Measurements from ENCODE around the gene ACTL7B. TPM values are rescaled to one million over a fixed set of nuclear protein-coding genes. Genes with fewer than 3 reads are reported as not detected.
"Not testable (repeated sequence)": the region's sequence is repeated elsewhere in the genome, so short reads cannot be mapped to it uniquely, and the experiment has no call there.

Gene ACTL7B
- total RNA-seq, 1 experiment from 2014 or later: not detected

GRCh38 chr9:108839561-108839960 is 16.2 kb downstream of the ACTL7B start:
- POLR2A ChIA-PET; H3K9me3 Mint-ChIP-seq; CTCF ChIA-PET; ATAC-seq; H3K4me3 Mint-ChIP-seq; H3K27me3 Mint-ChIP-seq (ENCODE audit: low read depth); DNase-seq (ENCODE audit: low spot score); H3K36me3 Mint-ChIP-seq; H3K27ac Mint-ChIP-seq: not testable (repeated sequence)
- H3K4me1 Mint-ChIP-seq: peaks cover 15% of the 10 kb centered on the region

- TF ChIP-seq JAZF1 (CRISPR knock-in tag; IDR thresholded peaks at IDR 0.05): no peak
- no peak for TF ChIP-seq SP1 (CRISPR knock-in tag; conservative IDR thresholded peaks at IDR 0.05)
- TF ChIP-seq KAT7 (CRISPR knock-in tag; IDR thresholded peaks at IDR 0.05; ENCODE audit: borderline replicate concordance): no peak
- TF ChIP-seq FOXP1 (CRISPR knock-in tag; IDR thresholded peaks at IDR 0.05; ENCODE audit: borderline replicate concordance): no peak
- DNase-seq (ENCODE audit: low spot score): no peak
- Mint-ChIP-seq H3K27me3 (ENCODE audit: low read depth) (no peaks in the 10 kb centered on the region), H3K27ac (no peak overlapping the region), H3K36me3 (no peaks in the 10 kb centered on the region), H3K4me1 (peaks cover 15% of the 10 kb centered on the region), H3K4me3 (no peak overlapping the region), H3K9me3 (peaks cover 5% of the 10 kb centered on the region)
- ChIA-PET CTCF (no interaction called here), POLR2A (no interaction called here)
- no peak for ATAC-seq
These were observed 17.8 kb downstream of the ACTL7B start for GRCh38 chr9:108838017-108838416.

- CTCF ChIA-PET: interaction anchor here (0.9 to 2.1 kb wide), 2 partner anchors 17 to 117 kb away, joined by 3 to 6 read pairs; no protein-coding TSS in a partner anchor
- TF ChIP-seq GTF2I (CRISPR knock-in tag; conservative IDR thresholded peaks at IDR 0.05): no peak
- TF ChIP-seq ZNF416 (CRISPR knock-in tag; IDR thresholded peaks at IDR 0.05): no peak
- no peak for TF ChIP-seq IRF1 (CRISPR knock-in tag; IDR thresholded peaks at IDR 0.05)
- no peak for TF ChIP-seq ZSCAN18 (CRISPR knock-in tag; IDR thresholded peaks at IDR 0.05)
- no peak for TF ChIP-seq STAT6 (CRISPR knock-in tag; conservative IDR thresholded peaks at IDR 0.05; ENCODE audit: low read depth)
- no peak for TF ChIP-seq GABPB1 (CRISPR knock-in tag; IDR thresholded peaks at IDR 0.05)
- no peak for TF ChIP-seq NR3C1 (CRISPR knock-in tag; conservative IDR thresholded peaks at IDR 0.05; ENCODE audit: low read depth)
- TF ChIP-seq ZNF671 (CRISPR knock-in tag; IDR thresholded peaks at IDR 0.05): no peak
- TF ChIP-seq RELA (CRISPR knock-in tag; IDR thresholded peaks at IDR 0.05; ENCODE audit: borderline replicate concordance): no peak
- no peak for TF ChIP-seq FOXJ3 (CRISPR knock-in tag; IDR thresholded peaks at IDR 0.05; ENCODE audit: borderline replicate concordance)
- TF ChIP-seq FOXK1 (CRISPR knock-in tag; IDR thresholded peaks at IDR 0.05): no peak
- TF ChIP-seq GRHL2 (CRISPR knock-in tag; IDR thresholded peaks at IDR 0.05; ENCODE audit: insufficient replicate concordance, severe bottlenecking): no peak
- no peak for TF ChIP-seq CTCF (IDR thresholded peaks at IDR 0.05)
- no peak for TF ChIP-seq SP1 (CRISPR knock-in tag; conservative IDR thresholded peaks at IDR 0.05)
- no peak for TF ChIP-seq AFF4 (CRISPR knock-in tag; IDR thresholded peaks at IDR 0.05; ENCODE audit: borderline replicate concordance)
- TF ChIP-seq MAX (CRISPR knock-in tag; IDR thresholded peaks at IDR 0.05): no peak
- no peak for TF ChIP-seq KAT7 (CRISPR knock-in tag; IDR thresholded peaks at IDR 0.05; ENCODE audit: borderline replicate concordance)
- no peak for TF ChIP-seq NR1H2 (CRISPR knock-in tag; IDR thresholded peaks at IDR 0.05)
- no peak for TF ChIP-seq ZNF232 (CRISPR knock-in tag; IDR thresholded peaks at IDR 0.05)
- ATAC-seq: no peak
- Mint-ChIP-seq H3K27ac (no peak overlapping the region), H3K9me3 (peaks cover 5% of the 10 kb centered on the region), H3K27me3 (ENCODE audit: low read depth) (no peaks in the 10 kb centered on the region), H3K36me3 (no peaks in the 10 kb centered on the region), H3K4me3 (no peak overlapping the region), H3K4me1 (peaks cover 13% of the 10 kb centered on the region)
- DNase-seq (ENCODE audit: low spot score): no peak
- POLR2A ChIA-PET: no interaction called here
These were observed 18.3 kb downstream of the ACTL7B start for GRCh38 chr9:108837530-108837929.
